Colonic mucosa (tissue), 4 donors: ENCODE data around the gene DOK5. TPM values are rescaled to one million over a fixed set of nuclear protein-coding genes. Genes with fewer than 3 reads are reported as not detected.
"Not testable (repeated sequence)": the region's sequence is repeated elsewhere in the genome, so short reads cannot be mapped to it uniquely, and the experiment has no call there.

Source experiments
- DNase-seq: peaks from one replicate; pipeline ENCODE4 v3.0.0-alpha.2; 2020
- H3K27ac ChIP-seq: fragments of 200-600 bp; one replicate; pipeline ENCODE4 v1.8.0; 2021
- H3K27me3 ChIP-seq: fragments of 200-600 bp; one replicate; pipeline ENCODE4 v1.8.0; 2021
- H3K36me3 ChIP-seq: fragments of 200-600 bp; one replicate; pipeline ENCODE4 v1.8.0; 2021
- H3K4me1 ChIP-seq: fragments of 200-600 bp; one replicate; pipeline ENCODE4 v1.8.0; 2021; ENCODE audit warnings: mild to moderate bottlenecking
- H3K4me3 ChIP-seq: fragments of 200-600 bp; one replicate; pipeline ENCODE4 v1.8.0; 2021
- H3K9ac ChIP-seq, 2 donors: one replicate each; pipeline ENCODE4 v1.7.0; 2013; ENCODE audit warnings: control low read depth in 2 of 2, low read depth in 2 of 2, low read length in 2 of 2
- H3K9me3 ChIP-seq: fragments of 200-600 bp; one replicate; pipeline ENCODE4 v1.8.0; 2021
- intact Hi-C: fragments of 100-400 bp; cut with DNase I; formaldehyde crosslinking; loops from one replicate; pipeline ENCODE4 v1.14.1; 2022
- total RNA-seq, 2 donors: library from RNA; stranded (reverse); fragmentation: NEBNext Ultra II Directional in 1 of 2; extraction: Animal tissue kit (Norgen Biotek cat#: 25700) in 1 of 2; gene quantifications; one replicate each; pipeline ENCODE4 v1.2.1, GENCODE V29; 2021
- TF ChIP-seq, protein P1 (sequence below): fragments of 200-600 bp; IDR thresholded peaks from one replicate; pipeline ENCODE4 v1.8.0; 2022; ENCODE audit warnings: antibody characterized with exemption, mild to moderate bottlenecking
- donor health status: healthy.
- donor health status: DM: no; HTN: no; CAD: no.
- donor health status: DM: no; HTN: no; CAD: no.

The DOK5 gene
- total RNA-seq, 2 donors from 2014 or later: 0.80 TPM; not detected in 1

DNA sequence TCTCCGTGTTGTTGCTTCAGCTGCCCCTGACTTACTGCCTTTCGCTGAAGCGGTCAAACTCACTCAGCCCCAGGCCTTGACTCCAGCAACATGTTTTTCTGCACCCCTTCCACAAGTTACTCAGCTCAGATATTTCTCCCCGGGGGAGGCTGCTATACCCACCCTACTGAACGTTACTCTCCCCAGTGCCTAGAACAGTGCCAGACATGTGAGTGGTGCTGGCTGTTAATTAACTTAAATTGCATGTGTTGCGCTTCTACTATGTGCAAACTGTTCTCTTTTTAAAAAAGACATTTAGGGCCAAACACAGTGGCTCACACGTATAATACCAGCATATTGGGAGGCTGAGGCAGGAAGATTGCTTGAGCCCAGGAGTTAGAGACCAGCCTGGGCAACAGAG is 41.2 kb upstream of the DOK5 start:
- no peak overlapping the region for H3K4me3 ChIP-seq
- no peak for DNase-seq
- no peaks in the 10 kb centered on the region for H3K4me1 ChIP-seq
- no peaks in the 10 kb centered on the region for H3K27me3 ChIP-seq
- TF ChIP-seq, protein P1, sequence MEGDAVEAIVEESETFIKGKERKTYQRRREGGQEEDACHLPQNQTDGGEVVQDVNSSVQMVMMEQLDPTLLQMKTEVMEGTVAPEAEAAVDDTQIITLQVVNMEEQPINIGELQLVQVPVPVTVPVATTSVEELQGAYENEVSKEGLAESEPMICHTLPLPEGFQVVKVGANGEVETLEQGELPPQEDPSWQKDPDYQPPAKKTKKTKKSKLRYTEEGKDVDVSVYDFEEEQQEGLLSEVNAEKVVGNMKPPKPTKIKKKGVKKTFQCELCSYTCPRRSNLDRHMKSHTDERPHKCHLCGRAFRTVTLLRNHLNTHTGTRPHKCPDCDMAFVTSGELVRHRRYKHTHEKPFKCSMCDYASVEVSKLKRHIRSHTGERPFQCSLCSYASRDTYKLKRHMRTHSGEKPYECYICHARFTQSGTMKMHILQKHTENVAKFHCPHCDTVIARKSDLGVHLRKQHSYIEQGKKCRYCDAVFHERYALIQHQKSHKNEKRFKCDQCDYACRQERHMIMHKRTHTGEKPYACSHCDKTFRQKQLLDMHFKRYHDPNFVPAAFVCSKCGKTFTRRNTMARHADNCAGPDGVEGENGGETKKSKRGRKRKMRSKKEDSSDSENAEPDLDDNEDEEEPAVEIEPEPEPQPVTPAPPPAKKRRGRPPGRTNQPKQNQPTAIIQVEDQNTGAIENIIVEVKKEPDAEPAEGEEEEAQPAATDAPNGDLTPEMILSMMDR: no peak
- H3K9ac ChIP-seq: no peak overlapping the region
- no peaks in the 10 kb centered on the region for H3K9me3 ChIP-seq
- intact Hi-C loops: no loop called here
- H3K36me3 ChIP-seq: no peaks in the 10 kb centered on the region
- H3K27ac ChIP-seq: no peak overlapping the region

DNA sequence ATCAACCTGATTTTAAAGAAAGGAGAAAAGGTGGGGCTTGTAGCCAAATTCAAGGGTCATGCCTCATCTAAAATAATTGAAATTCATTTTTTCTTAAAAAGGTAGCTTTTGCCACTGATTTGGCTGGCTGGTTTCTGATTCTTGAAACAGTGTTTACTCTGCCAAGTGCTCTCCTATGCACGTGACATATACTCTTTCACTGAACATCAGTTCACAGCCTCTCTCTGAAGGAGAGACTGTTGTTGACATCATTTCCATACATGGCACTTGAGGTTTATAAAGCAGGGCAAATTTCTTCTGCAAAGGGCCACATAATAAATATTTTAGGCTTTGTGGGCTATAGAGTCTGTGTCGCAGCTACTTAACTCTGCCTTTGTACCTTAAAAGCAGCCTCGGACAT is 40.4 kb upstream of the DOK5 start:
- TF ChIP-seq, protein P1: no peak
- Histone ChIP-seq H3K27me3 (no peaks in the 10 kb centered on the region), H3K4me3 (no peak overlapping the region), H3K27ac (no peak overlapping the region), H3K9ac (no peak overlapping the region), H3K4me1 (no peaks in the 10 kb centered on the region), H3K9me3 (no peaks in the 10 kb centered on the region), H3K36me3 (no peaks in the 10 kb centered on the region)
- intact Hi-C loops: no loop called here
- DNase-seq: no peak

DNA sequence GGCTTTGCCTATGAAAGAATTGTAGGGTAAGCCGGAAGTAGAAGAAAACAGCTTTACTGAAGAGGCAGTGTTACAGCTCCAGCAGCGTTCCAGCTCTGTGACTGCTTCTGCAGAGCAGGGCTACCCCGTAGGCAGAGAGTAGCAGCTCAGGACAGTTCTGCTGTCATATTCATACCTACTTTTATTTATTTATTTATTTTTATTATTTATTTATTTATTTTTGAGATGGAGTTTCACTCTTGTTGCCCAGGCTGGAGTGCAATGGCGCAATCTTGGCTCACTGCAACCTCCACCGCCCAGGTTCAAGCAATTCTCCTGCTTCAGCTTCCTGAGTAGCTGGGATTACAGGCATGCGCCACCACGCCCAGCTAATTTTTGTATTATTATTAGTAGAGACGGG is 39.0 kb upstream of the DOK5 start:
- H3K4me3 ChIP-seq, H3K9me3 ChIP-seq, H3K27ac ChIP-seq, H3K27me3 ChIP-seq, H3K9ac ChIP-seq, H3K36me3 ChIP-seq, DNase-seq, H3K4me1 ChIP-seq, intact Hi-C loops: not testable (repeated sequence)

DNA sequence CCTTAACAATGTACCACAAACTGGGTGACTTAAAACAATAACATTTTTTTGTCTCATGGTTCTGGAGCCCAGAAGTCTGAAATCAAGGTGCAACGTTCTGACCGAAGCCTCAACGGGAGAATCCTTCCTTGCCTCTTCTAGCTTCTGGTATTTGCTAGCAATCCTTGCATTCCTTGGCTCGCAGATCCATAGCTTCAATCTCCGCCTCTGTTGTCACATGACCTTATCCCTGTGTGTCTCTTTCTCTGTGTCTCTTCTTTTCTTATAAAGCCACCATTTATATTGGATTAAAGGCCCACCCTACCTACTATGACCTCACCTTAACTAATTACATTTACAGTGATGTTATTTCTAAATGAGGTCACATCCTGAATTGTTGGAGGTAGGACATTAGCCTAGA is 37.2 kb upstream of the DOK5 start:
- no peak overlapping the region for H3K4me3 ChIP-seq
- no peak overlapping the region for H3K9ac ChIP-seq
- no peaks in the 10 kb centered on the region for H3K27me3 ChIP-seq
- no peak for DNase-seq
- TF ChIP-seq, protein P1: no peak
- intact Hi-C loops: no loop called here
- no peaks in the 10 kb centered on the region for H3K36me3 ChIP-seq
- no peaks in the 10 kb centered on the region for H3K4me1 ChIP-seq
- no peaks in the 10 kb centered on the region for H3K9me3 ChIP-seq
- no peak overlapping the region for H3K27ac ChIP-seq

DNA sequence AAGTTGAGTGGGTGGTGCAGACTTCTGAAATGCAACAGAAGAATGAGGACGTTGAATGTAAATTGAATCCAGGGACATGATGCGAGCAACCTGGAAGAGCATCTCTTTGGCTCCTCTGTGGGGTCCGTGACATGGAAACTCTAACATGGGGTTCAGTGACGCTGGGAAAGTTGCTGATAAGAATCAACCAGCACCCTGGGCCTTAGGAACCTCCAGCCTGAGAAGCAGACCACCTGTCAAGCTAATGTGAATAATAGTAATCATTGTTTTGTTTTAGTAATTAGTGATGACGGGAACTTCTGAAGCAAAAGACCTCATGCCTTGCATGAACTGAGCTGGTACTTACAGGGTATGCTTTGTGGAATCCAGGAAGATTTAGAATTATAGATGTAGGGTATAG is 25.2 kb upstream of the DOK5 start:
- no peak overlapping the region for H3K9ac ChIP-seq
- TF ChIP-seq, protein P1: no peak
- no peaks in the 10 kb centered on the region for H3K36me3 ChIP-seq
- H3K27me3 ChIP-seq: no peaks in the 10 kb centered on the region
- no peak overlapping the region for H3K27ac ChIP-seq
- no peaks in the 10 kb centered on the region for H3K4me1 ChIP-seq
- H3K9me3 ChIP-seq: no peaks in the 10 kb centered on the region
- no peak overlapping the region for H3K4me3 ChIP-seq
- no peak for DNase-seq
- intact Hi-C loops: no loop called here

DNA sequence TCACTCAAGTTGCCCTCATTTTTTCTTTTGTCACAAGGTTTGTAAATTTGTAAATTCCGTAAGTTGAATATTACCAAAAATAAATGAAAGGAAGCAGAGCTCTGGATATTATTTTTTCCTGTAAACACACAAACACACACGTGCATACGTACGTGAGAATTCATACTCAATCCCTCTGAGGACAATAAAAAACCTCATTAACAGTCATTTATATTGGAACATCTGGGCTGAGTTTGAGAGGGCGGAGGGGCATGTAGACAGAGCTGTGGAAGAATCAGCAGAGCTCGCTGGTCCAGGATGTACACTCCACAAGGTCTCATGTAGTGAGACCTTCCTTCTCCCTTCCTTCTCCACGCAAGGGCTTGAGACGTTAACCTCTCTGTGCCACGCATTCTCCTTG is 24.2 kb upstream of the DOK5 start:
- Histone ChIP-seq H3K27ac (no peak overlapping the region), H3K4me1 (no peaks in the 10 kb centered on the region), H3K4me3 (no peak overlapping the region), H3K27me3 (no peaks in the 10 kb centered on the region), H3K9me3 (no peaks in the 10 kb centered on the region), H3K9ac (no peak overlapping the region), H3K36me3 (no peaks in the 10 kb centered on the region)
- DNase-seq: no peak
- TF ChIP-seq, protein P1: no peak
- intact Hi-C loops: no loop called here
